Renal pelvis (tissue), 12 donors: ENCODE measurements around the gene MRFAP1L1. TPM values are rescaled to one million over a fixed set of nuclear protein-coding genes. Genes with fewer than 3 reads are reported as not detected.
"Not testable (repeated sequence)": the region's sequence is repeated elsewhere in the genome, so short reads cannot be mapped to it uniquely, and the experiment has no call there.

Source experiments
- DNase-seq: peaks from one replicate; pipeline ENCODE4 v3.0.0-alpha.2; 2013
- long read RNA-seq, 16 experiments: transcript quantifications; one replicate each; lab custom pipeline, GENCODE V29; 2026
- polyA plus RNA-seq, 3 donors: library from polyadenylated mRNA; unstranded; fragments of 120-200 nt; gene quantifications; one replicate each; pipeline ENCODE4 v1.2.1, GENCODE V29; 2013; ENCODE audit not compliant: insufficient read length in 3 of 3

MRFAP1L1 gene
- polyA plus RNA-seq, result 100 to 1,000 TPM; 109 to 137 (median 118) TPM
- long read RNA-seq, donor 1, transcript MRFAP1L1-201 (2 exons, 1,593 nt), result major isoform, 69 of 112 reads
- long read RNA-seq, donor 1, transcript MRFAP1L1-202 (1 exons, 2,127 nt), result minor isoform, 36 of 112 reads
- long read RNA-seq, donor 1, partial matches to known transcripts, result 0 of 112 reads
- long read RNA-seq, donor 1, other reads (novel, unspliced or antisense), result 7 of 112 reads
- long read RNA-seq, donor 2, transcript MRFAP1L1-201 (2 exons, 1,593 nt), result major isoform, 62 of 100 reads
- long read RNA-seq, donor 2, transcript MRFAP1L1-202 (1 exons, 2,127 nt), result minor isoform, 38 of 100 reads
- long read RNA-seq, donor 2, partial matches to known transcripts, result 0 of 100 reads
- long read RNA-seq, donor 2, other reads (novel, unspliced or antisense), result 0 of 100 reads
- long read RNA-seq, donor 3, transcript MRFAP1L1-202 (1 exons, 2,127 nt), result minor isoform, 49 of 113 reads
- long read RNA-seq, donor 3, transcript MRFAP1L1-201 (2 exons, 1,593 nt), result major isoform, 57 of 113 reads
- long read RNA-seq, donor 3, partial matches to known transcripts, result 0 of 113 reads
- long read RNA-seq, donor 3, other reads (novel, unspliced or antisense), result 7 of 113 reads
- long read RNA-seq, donor 4, transcript MRFAP1L1-201 (2 exons, 1,593 nt), result major isoform, 50 of 90 reads
- long read RNA-seq, donor 4, transcript MRFAP1L1-202 (1 exons, 2,127 nt), result minor isoform, 34 of 90 reads
- long read RNA-seq, donor 4, partial matches to known transcripts, result 0 of 90 reads
- long read RNA-seq, donor 4, other reads (novel, unspliced or antisense), result 6 of 90 reads
- long read RNA-seq, donor 5, transcript MRFAP1L1-201 (2 exons, 1,593 nt), result major isoform, 34 of 52 reads
- long read RNA-seq, donor 5, transcript MRFAP1L1-202 (1 exons, 2,127 nt), result minor isoform, 18 of 52 reads
- long read RNA-seq, donor 5, partial matches to known transcripts, result 0 of 52 reads
- long read RNA-seq, donor 5, other reads (novel, unspliced or antisense), result 0 of 52 reads
- long read RNA-seq, donor 6, transcript MRFAP1L1-202 (1 exons, 2,127 nt), result minor isoform, 30 of 81 reads
- long read RNA-seq, donor 6, transcript MRFAP1L1-201 (2 exons, 1,593 nt), result major isoform, 46 of 81 reads
- long read RNA-seq, donor 6, partial matches to known transcripts, result 0 of 81 reads
- long read RNA-seq, donor 6, other reads (novel, unspliced or antisense), result 5 of 81 reads
- long read RNA-seq, donor 7, transcript MRFAP1L1-201 (2 exons, 1,593 nt), result major isoform, 53 of 96 reads
- long read RNA-seq, donor 7, transcript MRFAP1L1-202 (1 exons, 2,127 nt), result minor isoform, 37 of 96 reads
- long read RNA-seq, donor 7, partial matches to known transcripts, result 0 of 96 reads
- long read RNA-seq, donor 7, other reads (novel, unspliced or antisense), result 6 of 96 reads
- long read RNA-seq, donor 8, transcript MRFAP1L1-201 (2 exons, 1,593 nt), result major isoform, 31 of 47 reads
- long read RNA-seq, donor 8, transcript MRFAP1L1-202 (1 exons, 2,127 nt), result minor isoform, 16 of 47 reads
- long read RNA-seq, donor 8, partial matches to known transcripts, result 0 of 47 reads
- long read RNA-seq, donor 8, other reads (novel, unspliced or antisense), result 0 of 47 reads
- long read RNA-seq, donor 9, transcript MRFAP1L1-201 (2 exons, 1,593 nt), result major isoform, 71 of 100 reads
- long read RNA-seq, donor 9, transcript MRFAP1L1-202 (1 exons, 2,127 nt), result minor isoform, 29 of 100 reads
- long read RNA-seq, donor 9, partial matches to known transcripts, result 0 of 100 reads
- long read RNA-seq, donor 9, other reads (novel, unspliced or antisense), result 0 of 100 reads
- long read RNA-seq, donor 10, transcript MRFAP1L1-201 (2 exons, 1,593 nt), result major isoform, 41 of 71 reads
- long read RNA-seq, donor 10, transcript MRFAP1L1-202 (1 exons, 2,127 nt), result minor isoform, 30 of 71 reads
- long read RNA-seq, donor 10, partial matches to known transcripts, result 0 of 71 reads
- long read RNA-seq, donor 10, other reads (novel, unspliced or antisense), result 0 of 71 reads
- long read RNA-seq, donor 11, transcript MRFAP1L1-202 (1 exons, 2,127 nt), result minor isoform, 31 of 68 reads
- long read RNA-seq, donor 11, transcript MRFAP1L1-201 (2 exons, 1,593 nt), result major isoform, 37 of 68 reads
- long read RNA-seq, donor 11, partial matches to known transcripts, result 0 of 68 reads
- long read RNA-seq, donor 11, other reads (novel, unspliced or antisense), result 0 of 68 reads
- long read RNA-seq, donor 12, transcript MRFAP1L1-202 (1 exons, 2,127 nt), result minor isoform, 42 of 115 reads
- long read RNA-seq, donor 12, transcript MRFAP1L1-201 (2 exons, 1,593 nt), result major isoform, 63 of 115 reads
- long read RNA-seq, donor 12, partial matches to known transcripts, result 0 of 115 reads
- long read RNA-seq, donor 12, other reads (novel, unspliced or antisense), result 10 of 115 reads
- long read RNA-seq, donor 13, transcript MRFAP1L1-202 (1 exons, 2,127 nt), result major isoform, 26 of 49 reads
- long read RNA-seq, donor 13, transcript MRFAP1L1-201 (2 exons, 1,593 nt), result minor isoform, 23 of 49 reads
- long read RNA-seq, donor 13, partial matches to known transcripts, result 0 of 49 reads
- long read RNA-seq, donor 13, other reads (novel, unspliced or antisense), result 0 of 49 reads
- long read RNA-seq, donor 14, result 0 reads
- long read RNA-seq, donor 15, transcript MRFAP1L1-202 (1 exons, 2,127 nt), result minor isoform, 29 of 102 reads
- long read RNA-seq, donor 15, transcript MRFAP1L1-201 (2 exons, 1,593 nt), result major isoform, 68 of 102 reads
- long read RNA-seq, donor 15, partial matches to known transcripts, result 0 of 102 reads
- long read RNA-seq, donor 15, other reads (novel, unspliced or antisense), result 5 of 102 reads
- long read RNA-seq, donor 16, transcript MRFAP1L1-202 (1 exons, 2,127 nt), result minor isoform, 41 of 116 reads
- long read RNA-seq, donor 16, transcript MRFAP1L1-201 (2 exons, 1,593 nt), result major isoform, 64 of 116 reads
- long read RNA-seq, donor 16, partial matches to known transcripts, result 0 of 116 reads
- long read RNA-seq, donor 16, other reads (novel, unspliced or antisense), result 11 of 116 reads

GRCh38 chr4:6709230-6710114 is at the start of gene MRFAP1L1:
Gene MRFAP1L1 (minus strand): TSS chr4:6709865. CDS start chr4:6709629, 236 bp downstream.
- DNase-seq, result peak; percentile 97

- DNase-seq, result no peak
Observed at GRCh38 chr4:6758728-6759127, 49.1 kb upstream of the MRFAP1L1 start.

GRCh38 chr4:6756345-6756744 is 46.7 kb upstream of the MRFAP1L1 start:
- not testable (repeated sequence) for DNase-seq

GRCh38 chr4:6755088-6755753 is 45.6 kb upstream of the MRFAP1L1 start:
- no peak for DNase-seq

GRCh38 chr4:6754481-6755087 is 44.9 kb upstream of the MRFAP1L1 start:
- DNase-seq, result no peak

- DNase-seq, result no peak
Observed at GRCh38 chr4:6753891-6754290, 44.2 kb upstream of the MRFAP1L1 start.

GRCh38 chr4:6753103-6753560 is 43.5 kb upstream of the MRFAP1L1 start:
- no peak for DNase-seq

- DNase-seq, result no peak
Observed at GRCh38 chr4:6752486-6752829, 42.8 kb upstream of the MRFAP1L1 start.

GRCh38 chr4:6751611-6752485 is 42.2 kb upstream of the MRFAP1L1 start:
- DNase-seq, result no peak

- DNase-seq, result no peak
Observed at GRCh38 chr4:6750286-6751221, 40.9 kb upstream of the MRFAP1L1 start.

GRCh38 chr4:6749340-6750171 is 39.9 kb upstream of the MRFAP1L1 start:
- DNase-seq, result peak; percentile 39

- DNase-seq, result no peak
Observed at GRCh38 chr4:6748286-6748685, 38.6 kb upstream of the MRFAP1L1 start.
